Epithelial cell of alveolus of lung (primary cell): ENCODE results near the gene LUM. TPM values are rescaled to one million over a fixed set of nuclear protein-coding genes. Genes with fewer than 3 reads are reported as not detected.

Experiments
- total RNA-seq: library from RNA; depleted of rRNA; stranded (reverse); fragments of >200 nt; gene quantifications from 2 replicates; pipeline ENCODE4 v1.2.1, GENCODE V29; 2015

LUM gene, protein sequence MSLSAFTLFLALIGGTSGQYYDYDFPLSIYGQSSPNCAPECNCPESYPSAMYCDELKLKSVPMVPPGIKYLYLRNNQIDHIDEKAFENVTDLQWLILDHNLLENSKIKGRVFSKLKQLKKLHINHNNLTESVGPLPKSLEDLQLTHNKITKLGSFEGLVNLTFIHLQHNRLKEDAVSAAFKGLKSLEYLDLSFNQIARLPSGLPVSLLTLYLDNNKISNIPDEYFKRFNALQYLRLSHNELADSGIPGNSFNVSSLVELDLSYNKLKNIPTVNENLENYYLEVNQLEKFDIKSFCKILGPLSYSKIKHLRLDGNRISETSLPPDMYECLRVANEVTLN
- 299 and 746 TPM in 2 replicates for total RNA-seq

DNA sequence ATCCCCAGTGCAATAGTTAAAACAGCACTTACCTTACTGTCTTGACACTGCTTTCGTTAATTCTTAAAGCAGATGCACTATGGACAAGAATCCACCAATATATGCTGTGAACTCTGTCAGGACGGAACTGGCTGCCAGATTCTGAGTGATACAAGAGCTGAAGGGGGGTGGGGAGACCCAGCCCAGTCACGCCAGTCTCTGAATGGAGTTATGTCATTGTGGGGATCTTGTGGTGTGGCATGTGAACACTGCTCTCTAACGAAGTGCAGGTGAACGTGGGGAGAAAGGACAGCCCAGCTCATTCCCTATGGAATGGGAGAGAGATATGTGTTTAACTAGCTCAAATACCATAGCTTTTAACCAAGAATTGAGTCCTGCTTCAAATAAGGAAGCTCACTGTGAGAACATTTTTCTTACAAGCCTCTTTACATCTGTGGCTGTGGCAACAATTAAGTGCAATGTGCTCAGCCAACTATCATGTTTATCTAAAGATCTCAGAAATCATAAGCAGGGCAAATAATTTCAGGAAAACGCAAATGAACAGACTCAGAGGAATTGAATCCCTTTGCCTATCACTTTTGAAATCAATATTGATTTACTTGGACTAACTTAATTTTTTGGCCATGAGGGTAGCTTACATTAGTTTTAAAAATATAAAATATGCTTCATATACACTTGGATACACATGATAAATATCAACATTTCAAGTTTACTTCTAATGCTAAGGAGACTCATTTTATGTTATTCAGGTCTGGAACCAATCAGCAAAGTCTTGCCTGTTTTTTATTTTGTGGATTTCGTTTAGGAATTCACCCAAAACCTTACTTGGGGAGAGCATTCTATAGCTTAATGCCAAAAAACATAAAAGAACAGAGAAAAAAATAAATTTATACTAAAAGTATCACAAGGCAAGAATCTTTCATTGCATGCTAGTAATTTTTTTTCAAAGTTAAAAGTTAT is at the start of gene LUM:
LUM (minus strand) TSS at position 129 of the 960 bp plus-strand sequence. CDS start 2,515 bp downstream, outside the sequence.

DNA sequence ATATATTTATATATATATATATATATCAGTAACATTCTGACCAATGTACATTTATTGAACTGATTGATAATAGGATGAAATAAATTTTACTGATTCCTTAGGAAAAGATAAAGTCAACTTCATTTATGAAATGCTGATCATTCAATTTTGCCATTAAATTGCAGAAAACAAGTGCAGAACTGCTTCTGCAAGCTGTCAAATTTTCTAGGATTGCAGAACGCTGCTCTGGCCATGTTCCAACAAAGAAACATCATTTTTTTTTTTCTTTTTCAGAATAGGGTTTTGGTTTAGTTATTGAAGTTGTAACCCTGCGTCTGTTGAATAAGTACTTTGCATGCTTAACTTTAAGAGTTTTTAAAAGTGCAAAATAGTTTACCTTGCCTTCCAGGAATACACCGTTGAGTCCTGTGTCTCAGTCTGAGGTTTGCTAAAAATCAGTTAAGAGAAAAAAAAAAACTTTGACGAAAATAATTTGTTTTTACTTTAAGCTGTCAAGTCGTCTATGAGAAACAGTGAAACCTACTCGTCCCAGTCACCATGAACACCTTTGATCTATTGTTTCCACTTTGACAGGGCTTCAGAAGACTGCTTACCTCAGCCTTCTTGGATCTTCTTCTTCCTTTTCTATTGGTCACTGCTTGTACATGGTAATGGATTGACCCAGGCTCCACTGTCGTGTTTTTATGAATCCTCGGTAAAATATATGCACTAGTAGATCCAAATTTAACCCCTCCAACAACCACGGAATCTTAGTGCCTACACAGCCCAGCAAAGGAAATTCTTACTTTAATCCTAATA is 53.7 kb downstream of the LUM start, which contains the start of gene KERA:
KERA (minus strand) TSS at position 657 of the 798 bp plus-strand sequence. CDS start 1,743 bp downstream, outside the sequence.

Other genes with a start within 250 kb of the LUM start
- gene CCER1, start 156.3 kb downstream of the LUM start, total RNA-seq = not detected in 2 replicates
- gene EPYC, start 106.5 kb downstream of the LUM start, total RNA-seq = not detected in 2 replicates
- not detected in 2 replicates for gene KERA, start 53.5 kb downstream of the LUM start, total RNA-seq
- gene DCN, start 71.3 kb upstream of the LUM start, total RNA-seq = 142 and 1,362 TPM in 2 replicates